Measurements from ENCODE around the gene FKBP1B. TPM values are rescaled to one million over a fixed set of nuclear protein-coding genes. Genes with fewer than 3 reads are reported as not detected.

The FKBP1B gene
- total RNA-seq, 1 experiment from 2014 or later: 59.7 TPM

- H2BK120ac ChIP-seq (ENCODE audit: low read depth, low read length, poor library complexity, severe bottlenecking): no peak overlapping the region
- no peaks in the 10 kb centered on the region; the same call in 1 of the 2 replicates for H3K27me3 ChIP-seq (ENCODE audit: insufficient read depth, low read length)
- H3K9ac ChIP-seq (ENCODE audit: extremely low read depth, insufficient read length, low read length): no peak overlapping the region
- H3K9me3 ChIP-seq (ENCODE audit: control insufficient read depth, low read depth, low read length): no peaks in the 10 kb centered on the region
- Mint-ChIP-seq H3K27ac (no peak overlapping the region), H3K36me3 (ENCODE audit: insufficient read depth in 1 of 3, low read depth in 3 of 3) (no peaks in the 10 kb centered on the region), H3K4me3 (no peak overlapping the region), H3K27me3 (ENCODE audit: low read depth) (peaks cover 15% of the 10 kb centered on the region), H3K9me3 (no peaks in the 10 kb centered on the region), H3K4me1 (peaks cover 20 to 21% of the 10 kb centered on the region in 2 experiments)
- no peak overlapping the region for H2BK5ac ChIP-seq (ENCODE audit: insufficient read length, low read length)
- no peaks in the 10 kb centered on the region for H3K79me2 ChIP-seq (ENCODE audit: insufficient read depth, low read length)
- no peak overlapping the region for H4K91ac ChIP-seq (ENCODE audit: insufficient read length, low read depth, low read length)
- no peak overlapping the region for H3K27ac ChIP-seq (ENCODE audit: insufficient read length, low read depth, low read length)
- no peak overlapping the region for H3K23ac ChIP-seq (ENCODE audit: insufficient read length, low read depth, low read length)
- H3K56ac ChIP-seq (ENCODE audit: insufficient read length, low read depth, low read length): no peak overlapping the region
- no peak overlapping the region for H3K4me2 ChIP-seq (ENCODE audit: insufficient read depth, insufficient read length, low read length)
- no peak overlapping the region for H2BK12ac ChIP-seq (ENCODE audit: insufficient read length, low read depth, low read length)
- H3K18ac ChIP-seq (ENCODE audit: insufficient read length, low read depth, low read length): no peak overlapping the region
- DNase-seq: no peak
- H3K4ac ChIP-seq (ENCODE audit: low read depth, low read length): no peak overlapping the region
- H2BK15ac ChIP-seq (ENCODE audit: low read depth, low read length): no peak overlapping the region
- no peaks in the 10 kb centered on the region; the same call in 1 of the 2 replicates for H3K4me1 ChIP-seq (ENCODE audit: insufficient read depth, low read length)
- no peaks in the 10 kb centered on the region for H3K79me1 ChIP-seq (ENCODE audit: insufficient read depth, low read depth, low read length, poor library complexity, severe bottlenecking)
- no peak overlapping the region for H3T11ph ChIP-seq (ENCODE audit: low read length)
- H2AFZ ChIP-seq (ENCODE audit: low read length): no peak overlapping the region
- H2BK20ac ChIP-seq (ENCODE audit: low read depth, low read length, poor library complexity, severe bottlenecking): no peak overlapping the region
- H2AK5ac ChIP-seq (ENCODE audit: insufficient read length, low read length): no peak overlapping the region
- no peak overlapping the region for H4K8ac ChIP-seq (replicated peaks; ENCODE audit: insufficient read length, low read depth, low read length)
- H3K14ac ChIP-seq (ENCODE audit: insufficient read depth, low read length): no peak overlapping the region
- H4K20me1 ChIP-seq (ENCODE audit: control insufficient read depth, insufficient read depth, insufficient read length): no peaks in the 10 kb centered on the region
- TF ChIP-seq CTCF (conservative IDR thresholded peaks at IDR 0.05): no peak
- no peak overlapping the region for H4K5ac ChIP-seq (ENCODE audit: insufficient read length, low read depth, low read length)
- no peaks in the 10 kb centered on the region for H3K23me2 ChIP-seq (ENCODE audit: insufficient read length, low read depth, low read length, poor library complexity, severe bottlenecking)
Measured at GRCh38 chr2:24007693-24008092, 41.8 kb upstream of the FKBP1B start.
